LNCAP (cell line): ENCODE measurements around the gene SH3TC1.

Experiments
- CTCF ChIP-seq: fragments of 450-650 bp; IDR thresholded peaks from 2 replicates; pipeline ENCODE4 v1.5.1; 2017; ENCODE audit warnings: mild to moderate bottlenecking

The SH3TC1 gene

DNA sequence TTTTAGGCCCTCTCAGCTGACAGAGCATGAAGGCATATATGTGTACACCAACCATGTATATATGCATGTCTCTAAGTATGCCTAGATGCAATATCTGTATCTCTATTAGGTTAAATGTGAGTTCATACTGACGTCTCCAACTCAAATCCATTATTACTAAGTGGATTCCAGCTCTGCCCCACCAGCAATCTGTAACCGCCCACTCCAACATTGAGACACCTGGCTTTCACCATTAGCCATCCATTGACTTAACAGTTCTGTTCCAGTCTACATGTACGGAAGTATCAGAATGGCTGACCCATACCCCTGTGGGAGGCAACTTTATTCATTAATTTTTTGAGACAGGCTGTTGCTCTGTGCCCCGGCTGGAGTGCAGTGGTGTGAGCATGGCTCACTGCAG is 15.0 kb upstream of the SH3TC1 start:
- no peak for TF ChIP-seq CTCF

DNA sequence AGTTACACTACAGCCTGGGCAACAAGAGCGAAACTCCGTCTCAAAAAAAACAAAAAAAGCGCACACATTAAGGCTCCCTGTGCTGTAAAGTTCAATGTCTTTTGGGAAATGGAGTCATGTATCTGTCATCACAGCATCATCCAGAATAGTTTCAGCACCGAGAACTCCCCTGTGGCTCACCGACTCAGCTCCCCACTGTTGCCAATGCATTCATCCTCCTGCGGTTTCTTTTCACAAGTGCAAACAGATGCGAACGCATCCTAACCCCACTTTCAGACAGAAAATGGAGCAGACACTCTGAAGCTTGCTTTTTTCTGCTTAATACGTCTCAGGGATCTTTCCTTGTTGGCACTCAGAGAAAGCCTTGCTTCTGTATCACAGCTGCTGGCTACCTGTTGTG is 13.8 kb upstream of the SH3TC1 start:
- TF ChIP-seq CTCF, result no peak

DNA sequence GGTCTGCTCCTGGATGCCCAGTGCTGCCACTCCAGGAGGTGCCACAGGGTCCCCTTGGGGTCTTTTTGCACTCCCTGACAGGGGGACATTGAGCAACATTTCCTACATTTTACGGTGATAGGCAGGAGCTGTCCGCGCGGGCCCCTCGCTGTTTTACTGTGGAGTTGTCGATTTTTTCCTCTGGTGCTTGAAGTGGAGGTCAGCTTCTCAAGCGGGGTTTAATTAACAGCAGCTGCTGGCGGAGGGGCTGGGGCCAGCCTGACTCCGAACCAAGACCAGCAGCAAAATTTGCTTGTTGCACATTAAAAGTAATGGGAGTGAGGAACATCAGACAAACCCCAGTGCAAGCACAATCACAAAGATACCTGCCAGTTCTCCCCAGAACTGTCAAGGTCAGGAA is 13.2 kb upstream of the SH3TC1 start:
- TF ChIP-seq CTCF, result no peak

- TF ChIP-seq CTCF, result no peak
These were observed 11.0 kb upstream of the SH3TC1 start for GRCh38 chr4:8188085-8188484.

DNA sequence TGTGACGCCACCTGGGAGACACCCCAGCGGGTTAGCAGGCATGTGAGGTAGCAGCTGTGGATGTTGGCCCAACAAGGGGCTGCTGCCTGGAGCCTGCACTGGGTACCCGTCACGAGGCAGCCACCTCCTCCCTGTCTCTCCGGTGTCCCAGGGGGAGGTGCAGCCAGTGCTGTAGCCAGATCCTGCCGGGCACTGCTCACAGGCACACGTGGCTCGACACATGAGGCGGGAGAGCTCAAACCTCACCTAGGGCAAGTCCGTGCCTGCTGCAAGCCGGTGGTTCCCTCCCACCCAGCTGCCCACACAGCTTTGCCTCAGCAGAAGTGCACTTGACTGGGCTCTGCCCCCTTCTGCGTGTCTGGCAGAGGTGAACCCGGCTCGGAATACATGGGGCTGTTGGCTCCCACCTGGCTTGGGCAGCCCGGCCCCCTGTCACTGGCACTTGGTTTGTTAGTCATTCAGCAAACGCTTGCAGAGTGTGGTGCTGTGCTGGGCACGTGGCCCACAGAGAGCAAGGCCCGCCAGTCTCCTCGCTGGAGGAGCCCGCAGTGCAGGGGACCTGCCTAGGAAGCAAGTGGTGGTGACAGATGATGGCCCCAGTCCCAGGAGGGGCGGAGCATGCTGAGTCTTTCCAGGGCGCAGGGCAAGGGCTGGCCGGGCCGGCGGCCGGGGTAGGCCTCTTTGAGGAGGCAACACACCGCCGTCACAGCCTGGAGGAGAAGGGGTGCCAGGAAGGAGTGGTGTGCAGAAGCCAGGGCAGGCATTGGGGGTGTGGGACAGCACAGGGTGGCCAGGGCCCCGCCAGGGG is 10.1 kb upstream of the SH3TC1 start:
- TF ChIP-seq CTCF, result no peak

DNA sequence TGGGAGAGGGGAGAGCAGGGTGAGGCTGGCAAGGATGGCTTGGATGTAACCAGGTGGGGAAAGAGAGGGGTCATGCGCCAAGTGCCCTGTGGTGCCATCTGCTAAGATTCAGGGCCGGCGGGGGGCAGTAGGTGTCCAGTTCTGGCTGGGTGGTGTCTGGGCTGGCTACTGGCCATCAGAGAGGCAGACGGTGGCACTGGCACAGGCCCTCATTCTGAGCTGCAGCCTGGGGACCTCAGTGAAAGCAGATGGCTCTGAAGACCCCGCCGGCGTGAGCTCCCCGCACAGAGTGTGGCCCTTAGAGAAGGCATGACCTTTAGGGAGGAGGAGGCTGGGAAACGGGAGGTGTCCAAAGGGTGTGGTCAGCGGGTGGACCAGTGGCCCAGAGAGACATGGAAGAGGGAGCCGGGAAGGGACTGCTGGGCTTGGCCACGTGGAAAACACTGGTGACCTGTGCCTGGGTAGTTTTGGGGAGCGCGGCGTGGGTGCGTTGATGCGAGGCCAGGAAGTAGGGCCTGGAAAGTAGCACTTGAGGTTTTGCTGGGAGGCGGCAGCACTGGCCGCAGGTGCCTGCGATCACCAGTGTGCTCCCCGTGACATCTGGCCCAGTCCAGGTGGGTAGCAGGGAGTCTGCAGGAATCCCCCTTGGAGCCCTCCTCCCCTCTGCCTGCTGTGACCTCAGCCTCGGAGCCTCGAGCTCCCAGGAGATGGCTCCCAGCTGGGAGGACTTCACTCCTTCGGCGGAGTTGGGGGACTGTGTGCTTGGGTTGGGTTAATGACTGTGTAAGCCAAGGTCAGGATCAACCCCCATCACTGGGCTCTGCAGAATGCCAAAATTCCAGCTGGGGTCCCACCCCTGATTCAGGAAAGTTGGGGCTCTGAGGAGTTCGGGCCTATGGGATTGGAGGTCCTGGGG is 9.3 kb upstream of the SH3TC1 start:
- TF ChIP-seq CTCF, result no peak

DNA sequence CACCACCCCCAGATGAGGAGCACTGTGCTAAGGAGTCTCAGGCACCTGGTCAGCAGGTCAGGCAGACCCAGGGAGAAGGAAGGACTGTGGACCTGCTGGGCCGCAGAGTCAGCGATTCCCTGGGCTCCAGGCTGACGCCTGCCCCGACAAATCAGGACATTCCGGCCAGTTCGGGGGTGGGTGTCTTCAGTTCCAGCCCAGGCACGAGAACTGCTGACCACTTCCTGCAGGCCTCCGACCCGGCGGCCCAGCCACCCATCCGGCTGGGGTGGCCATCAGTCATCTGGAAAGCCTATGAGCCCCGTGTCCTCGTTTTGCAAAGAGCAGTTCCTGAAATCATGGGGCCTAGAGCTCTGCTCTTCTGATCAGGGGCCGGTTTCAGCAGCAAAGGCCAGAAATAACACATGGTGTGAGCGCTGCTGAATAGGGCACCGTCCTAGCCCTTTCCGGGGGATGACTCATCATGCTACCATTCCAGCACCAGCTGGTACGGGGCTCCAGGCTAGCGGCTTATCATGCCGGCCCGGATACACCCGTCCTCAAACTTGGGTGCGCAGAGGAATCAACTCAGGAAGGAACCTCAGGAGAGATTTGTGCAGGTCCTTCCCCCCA is 7.8 kb upstream of the SH3TC1 start:
- no peak for TF ChIP-seq CTCF
